ENCODE data around the gene GPBP1L1.

- no peak for TF ChIP-seq CTCF (IDR thresholded peaks at IDR 0.05; ENCODE audit: low read depth, low read length)
- no peak for TF ChIP-seq POLR2A (IDR thresholded peaks at IDR 0.05; ENCODE audit: extremely low read depth, insufficient read length)
- TF ChIP-seq MYC (IDR thresholded peaks at IDR 0.05; ENCODE audit: low read depth, low read length): no peak
These were observed 99.6 kb downstream of the GPBP1L1 start for GRCh38 chr1:45586769-45587168.

All from NB4 (cell line).